IMR-90 (cell line): ENCODE measurements around the gene GALNT12.

Experiments
- CEBPB ChIP-seq: IDR thresholded peaks from 2 replicates; pipeline ENCODE4 v1.6.1; 2012; ENCODE audit warnings: low read depth, low read length, improper control_type of control experiment
- POLR2A ChIP-seq: IDR thresholded peaks from 2 replicates; pipeline ENCODE4 v1.6.1; 2012; ENCODE audit warnings: mild to moderate bottlenecking, low read depth, low read length
- TF ChIP-seq, protein P1 (sequence below): conservative IDR thresholded peaks from 2 replicates; pipeline ENCODE4 v1.5.1; 2012; ENCODE audit warnings: mild to moderate bottlenecking, low read depth, low read length, improper control_type of control experiment

- TF ChIP-seq POLR2A (no peak), CEBPB (no peak)
- TF ChIP-seq, protein P1, sequence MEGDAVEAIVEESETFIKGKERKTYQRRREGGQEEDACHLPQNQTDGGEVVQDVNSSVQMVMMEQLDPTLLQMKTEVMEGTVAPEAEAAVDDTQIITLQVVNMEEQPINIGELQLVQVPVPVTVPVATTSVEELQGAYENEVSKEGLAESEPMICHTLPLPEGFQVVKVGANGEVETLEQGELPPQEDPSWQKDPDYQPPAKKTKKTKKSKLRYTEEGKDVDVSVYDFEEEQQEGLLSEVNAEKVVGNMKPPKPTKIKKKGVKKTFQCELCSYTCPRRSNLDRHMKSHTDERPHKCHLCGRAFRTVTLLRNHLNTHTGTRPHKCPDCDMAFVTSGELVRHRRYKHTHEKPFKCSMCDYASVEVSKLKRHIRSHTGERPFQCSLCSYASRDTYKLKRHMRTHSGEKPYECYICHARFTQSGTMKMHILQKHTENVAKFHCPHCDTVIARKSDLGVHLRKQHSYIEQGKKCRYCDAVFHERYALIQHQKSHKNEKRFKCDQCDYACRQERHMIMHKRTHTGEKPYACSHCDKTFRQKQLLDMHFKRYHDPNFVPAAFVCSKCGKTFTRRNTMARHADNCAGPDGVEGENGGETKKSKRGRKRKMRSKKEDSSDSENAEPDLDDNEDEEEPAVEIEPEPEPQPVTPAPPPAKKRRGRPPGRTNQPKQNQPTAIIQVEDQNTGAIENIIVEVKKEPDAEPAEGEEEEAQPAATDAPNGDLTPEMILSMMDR: no peak
Measured at GRCh38 chr9:98795295-98795955, 12.0 kb upstream of the GALNT12 start.
